ENCODE measurements around the gene MAP6.
A peak's percentile ranks its signal among the peaks of the same experiment; 100 is the strongest.
"Not testable (repeated sequence)": the region's sequence is repeated elsewhere in the genome, so short reads cannot be mapped to it uniquely, and the experiment has no call there.

MAP6 gene

DNA sequence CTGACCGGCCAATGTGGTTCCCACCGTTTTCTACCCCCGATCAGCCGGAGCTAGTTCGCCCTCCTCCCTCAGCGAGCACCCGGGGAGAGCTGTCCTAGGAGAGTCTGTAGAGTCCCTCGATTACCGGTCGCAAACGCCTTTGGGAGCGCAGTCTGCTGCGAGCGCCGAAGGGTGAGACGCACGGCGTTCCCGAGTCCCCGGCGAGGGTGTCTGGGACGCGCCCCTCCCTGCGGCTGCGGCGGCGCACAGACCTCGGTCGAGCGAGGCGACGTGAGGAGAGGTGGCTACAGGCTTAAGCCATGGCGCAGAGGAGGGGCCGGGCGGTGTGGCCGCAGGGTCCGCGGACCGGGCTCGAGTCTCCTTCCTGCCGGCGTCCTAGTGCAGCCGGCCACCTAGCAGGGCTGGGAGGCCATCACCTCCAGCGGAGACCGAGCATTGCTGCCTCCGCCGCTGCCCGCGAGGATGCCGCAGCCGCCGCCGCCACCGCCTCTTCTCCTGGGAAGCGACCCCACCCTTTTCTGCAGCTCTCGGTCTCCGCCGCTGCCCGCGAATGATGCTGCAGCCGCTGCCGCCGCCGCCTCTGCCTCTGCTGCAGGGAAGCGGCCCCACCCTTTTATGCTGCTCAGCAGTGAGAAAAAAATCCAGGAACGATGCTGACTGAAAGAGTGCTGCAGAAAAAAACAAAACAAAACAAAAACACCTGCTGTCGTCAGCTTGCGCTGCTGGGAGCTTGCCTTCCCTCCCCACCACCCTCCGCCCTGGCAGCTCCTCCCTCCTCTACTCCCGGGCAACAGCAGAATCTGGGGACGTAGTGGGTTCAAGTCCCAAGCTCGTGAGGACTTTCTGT is at the start of gene MAP6:
TSS of gene MAP6 (minus strand) at position 588 of the 847 bp plus-strand sequence. CDS start 669 bp downstream, outside the sequence.
- DNase-seq (ENCODE audit: low spot score), result no peak

DNA sequence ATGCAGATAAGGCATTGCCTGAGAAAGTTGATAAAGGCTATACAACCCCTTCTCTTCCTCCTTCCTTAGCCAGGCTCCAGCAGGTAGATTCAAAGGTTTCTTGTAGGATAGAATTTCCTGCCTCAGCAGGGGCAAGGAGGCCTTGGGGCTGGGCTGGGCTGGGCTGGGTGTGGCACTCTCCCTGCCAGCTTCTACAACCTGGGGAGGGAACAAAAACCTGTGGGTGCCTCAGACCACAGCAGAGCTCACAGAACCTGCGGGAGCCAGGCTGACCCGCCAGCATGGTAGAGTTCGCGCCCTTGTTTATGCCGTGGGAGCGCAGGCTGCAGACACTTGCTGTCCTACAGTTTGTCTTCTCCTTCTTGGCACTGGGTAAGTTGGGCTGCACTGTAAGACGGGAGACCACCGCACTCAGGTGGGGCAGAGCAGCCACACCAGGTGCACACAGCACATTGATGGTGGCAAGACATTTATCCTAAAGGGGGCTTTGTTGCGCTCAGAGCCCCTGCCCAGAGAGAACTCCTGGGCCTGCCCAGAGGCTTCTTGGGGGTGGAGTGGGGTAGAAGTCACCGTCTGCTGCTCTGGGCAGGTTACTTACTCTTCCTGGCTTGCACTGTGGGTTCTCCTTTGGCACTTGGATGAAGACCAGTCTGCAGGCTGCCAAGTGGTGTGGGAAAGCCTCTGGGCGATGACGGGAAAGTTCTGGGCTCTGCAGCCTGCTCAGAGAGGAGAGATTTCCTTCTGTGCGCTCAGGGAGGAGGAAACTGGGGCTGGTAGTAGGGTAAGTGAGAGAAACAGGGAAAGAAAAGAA is 49.0 kb upstream of the MAP6 start, which contains the start of gene MOGAT2:
TSS of gene MOGAT2 (plus strand) at position 231 of the 811 bp plus-strand sequence. CDS start at position 282, 51 bp downstream.
- DNase-seq (ENCODE audit: low spot score), result no peak

DNA sequence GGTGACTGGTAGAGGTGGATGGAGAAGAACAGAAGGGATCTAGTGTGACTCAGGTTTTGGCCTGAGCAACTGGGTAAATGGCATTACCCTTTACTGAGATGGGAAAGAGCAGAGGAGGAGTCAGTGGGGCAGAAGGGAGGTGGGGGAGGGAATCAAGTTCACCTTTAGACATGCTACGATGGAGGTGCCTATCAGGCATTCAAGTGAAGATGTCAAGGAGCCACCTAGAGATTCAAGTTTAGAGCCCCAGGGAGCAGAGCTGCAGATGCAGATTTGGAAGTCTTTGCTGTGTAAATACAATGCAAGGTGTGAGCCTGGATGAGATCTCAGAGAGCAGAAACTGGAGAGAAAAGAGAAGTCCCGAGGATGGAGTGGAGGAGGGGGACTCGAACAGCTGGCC is 47.8 kb upstream of the MAP6 start:
- no peak for DNase-seq (ENCODE audit: low spot score)

DNA sequence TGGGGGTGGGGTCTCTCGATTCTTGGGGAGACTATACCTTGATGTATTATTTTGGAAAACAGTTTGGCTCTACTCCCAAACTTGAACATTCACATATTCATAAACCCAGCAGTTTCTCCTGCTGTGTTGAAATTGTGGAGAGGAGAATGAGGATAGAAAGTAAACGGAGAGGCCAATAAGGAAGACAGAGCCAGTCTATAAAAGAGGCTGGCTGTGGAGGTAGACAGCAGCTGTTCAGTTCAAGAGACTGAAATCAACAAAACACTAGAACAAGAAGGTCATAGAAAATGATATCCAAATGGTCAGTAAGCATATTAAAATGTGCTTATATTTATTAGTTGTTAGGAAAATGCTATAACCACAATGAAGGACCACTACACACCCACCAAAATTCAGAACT is 46.9 kb upstream of the MAP6 start:
- DNase-seq (ENCODE audit: low spot score), result no peak

DNA sequence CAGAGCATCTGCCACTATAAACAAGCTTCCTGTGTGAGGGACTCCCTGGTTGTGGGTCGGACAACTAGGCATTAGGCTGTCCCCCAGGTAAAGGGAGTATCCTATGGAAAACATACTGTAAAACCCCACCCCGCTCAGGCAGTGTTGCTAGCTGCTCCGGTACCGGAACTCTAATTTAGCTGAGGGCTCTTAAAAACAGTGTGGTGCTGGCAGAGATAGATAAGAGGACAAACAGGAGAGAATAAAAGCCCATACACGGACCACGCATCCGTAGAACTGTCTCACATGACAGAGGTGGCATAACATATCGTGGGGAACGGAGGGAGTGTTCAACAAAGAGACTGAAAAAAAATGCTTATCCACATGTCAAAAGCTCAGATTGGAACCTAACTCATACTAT is 45.4 kb upstream of the MAP6 start:
- DNase-seq (ENCODE audit: low spot score), result no peak

- peak; percentile 78 for DNase-seq (ENCODE audit: low spot score)
Observed at GRCh38 chr11:75706260-75706729, 37.5 kb upstream of the MAP6 start.

DNA sequence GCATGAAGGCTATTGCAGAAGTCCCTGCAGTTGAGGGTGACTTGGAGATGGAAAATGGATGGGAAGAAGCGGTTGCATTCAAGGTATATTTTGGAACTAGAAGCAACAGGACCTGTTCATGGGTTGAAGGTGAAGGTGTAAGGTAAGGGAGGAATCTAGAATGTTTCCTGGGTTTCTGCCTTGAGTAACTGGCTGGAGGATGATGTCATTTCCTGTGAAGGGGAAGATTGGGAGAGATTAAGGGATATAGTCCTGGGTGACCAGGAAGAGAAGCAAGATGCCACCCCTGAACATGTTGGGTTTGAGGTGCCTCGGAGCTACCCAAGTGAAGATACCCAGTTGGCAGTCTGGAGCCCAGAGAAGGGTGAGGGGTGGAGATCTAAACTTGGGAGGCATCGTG is 36.7 kb upstream of the MAP6 start:
- DNase-seq (ENCODE audit: low spot score), result no peak

DNA sequence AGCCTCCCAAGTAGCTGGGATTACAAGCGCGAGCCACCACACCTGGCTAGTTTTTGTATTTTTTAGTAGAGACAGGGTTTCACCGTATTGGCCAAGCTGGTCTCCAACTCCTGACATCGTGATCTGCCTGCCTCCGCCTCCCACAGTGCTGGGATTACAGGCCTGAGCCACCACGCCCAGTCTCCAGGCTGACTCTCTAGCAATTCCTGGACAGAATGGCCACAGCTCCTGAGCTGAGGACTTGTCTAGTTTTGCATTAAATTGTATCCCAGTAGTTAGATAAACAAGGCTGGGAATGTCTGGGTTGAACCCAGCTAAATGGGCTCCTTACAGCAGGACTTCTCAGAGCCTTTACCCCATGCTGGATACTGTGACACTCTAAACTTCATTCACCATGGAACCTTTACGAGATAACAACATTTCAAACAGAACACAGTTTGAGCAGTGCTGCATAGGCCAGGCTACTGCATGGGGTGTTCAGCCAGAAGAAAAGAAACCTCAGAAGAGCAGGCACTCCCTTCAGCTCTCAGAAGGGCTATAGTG is 34.9 kb upstream of the MAP6 start:
- no peak for DNase-seq (ENCODE audit: low spot score)

DNA sequence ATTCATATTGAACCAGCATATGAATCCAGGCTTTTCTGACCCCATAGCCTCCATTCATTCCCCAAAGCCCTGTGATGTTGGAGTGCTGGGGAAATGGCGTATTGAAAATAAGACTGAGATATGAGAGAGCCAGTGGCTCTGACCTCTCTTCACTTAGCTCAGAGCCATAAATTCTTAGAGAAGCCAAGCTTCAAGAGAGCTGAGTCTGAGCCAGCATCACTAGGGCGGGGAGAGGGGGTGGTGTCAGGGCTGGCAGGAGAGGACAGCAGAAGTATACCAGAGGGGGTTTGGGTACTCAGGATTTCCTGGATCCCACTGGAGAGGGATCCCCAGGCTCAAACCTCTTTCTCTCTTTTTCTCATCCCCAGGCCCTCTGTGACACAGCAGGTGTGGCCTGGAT is 32.1 kb upstream of the MAP6 start:
- no peak for DNase-seq (ENCODE audit: low spot score)

DNA sequence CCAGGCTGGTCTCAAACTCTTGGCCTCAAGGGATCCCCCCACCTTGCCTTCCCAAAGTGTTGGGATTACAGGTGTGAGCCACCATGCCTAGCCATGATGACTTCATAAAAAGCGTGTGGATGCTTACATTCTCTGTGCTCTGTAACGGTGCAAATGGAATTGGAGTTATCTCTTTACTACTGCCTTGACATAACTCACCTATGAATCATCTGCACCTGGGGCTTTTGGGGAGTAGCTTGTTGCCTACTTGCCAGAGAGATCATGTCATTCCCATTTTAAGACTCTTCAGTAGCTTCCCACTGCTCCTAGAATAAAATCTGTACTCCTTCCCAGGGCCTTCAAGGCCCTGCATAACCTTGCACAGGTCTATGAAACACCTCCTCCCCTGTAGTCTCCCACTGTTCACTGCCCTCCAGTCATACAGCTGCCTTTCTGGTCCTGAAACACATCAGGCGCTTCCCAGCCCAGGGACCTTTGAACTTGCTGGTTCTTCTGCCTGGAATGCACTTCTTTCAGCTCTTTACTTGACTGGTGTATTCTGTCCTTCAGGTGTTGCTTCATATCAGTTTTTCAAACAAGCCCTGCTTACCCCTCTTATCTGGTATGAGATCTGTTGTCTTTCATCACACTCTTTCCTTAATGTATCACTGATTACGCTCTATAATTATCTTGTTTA is 29.2 kb upstream of the MAP6 start:
- DNase-seq (ENCODE audit: low spot score), result peak; percentile 16

GRCh38 chr11:75691804-75692203 is 23.0 kb upstream of the MAP6 start:
- DNase-seq (ENCODE audit: low spot score), result no peak

- no peak for DNase-seq (ENCODE audit: low spot score)
Observed at GRCh38 chr11:75689863-75690609, 21.2 kb upstream of the MAP6 start.

- not testable (repeated sequence) for DNase-seq (ENCODE audit: low spot score)
Observed at GRCh38 chr11:75683856-75684255, 15.0 kb upstream of the MAP6 start.

DNA sequence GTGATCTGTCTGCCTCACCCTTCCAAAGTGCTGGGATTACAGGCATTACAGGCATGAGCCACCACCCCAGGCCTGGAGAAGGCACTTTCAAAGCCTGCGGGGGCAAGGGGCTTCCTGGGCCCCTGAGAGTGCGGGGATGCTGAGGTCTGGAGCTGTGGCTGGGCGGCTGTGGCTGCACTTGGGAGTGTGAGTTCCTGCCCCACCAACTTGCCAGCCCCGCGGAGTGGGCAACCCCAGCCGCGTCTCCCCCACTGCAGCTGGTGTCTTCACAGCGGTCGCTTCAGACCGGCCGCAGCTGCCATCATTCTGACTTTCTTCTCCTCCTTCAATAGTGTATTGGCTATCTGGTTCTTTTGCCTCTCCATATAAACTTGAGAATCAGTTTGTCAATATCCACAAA is 10.7 kb upstream of the MAP6 start:
- DNase-seq (ENCODE audit: low spot score), result no peak

DNA sequence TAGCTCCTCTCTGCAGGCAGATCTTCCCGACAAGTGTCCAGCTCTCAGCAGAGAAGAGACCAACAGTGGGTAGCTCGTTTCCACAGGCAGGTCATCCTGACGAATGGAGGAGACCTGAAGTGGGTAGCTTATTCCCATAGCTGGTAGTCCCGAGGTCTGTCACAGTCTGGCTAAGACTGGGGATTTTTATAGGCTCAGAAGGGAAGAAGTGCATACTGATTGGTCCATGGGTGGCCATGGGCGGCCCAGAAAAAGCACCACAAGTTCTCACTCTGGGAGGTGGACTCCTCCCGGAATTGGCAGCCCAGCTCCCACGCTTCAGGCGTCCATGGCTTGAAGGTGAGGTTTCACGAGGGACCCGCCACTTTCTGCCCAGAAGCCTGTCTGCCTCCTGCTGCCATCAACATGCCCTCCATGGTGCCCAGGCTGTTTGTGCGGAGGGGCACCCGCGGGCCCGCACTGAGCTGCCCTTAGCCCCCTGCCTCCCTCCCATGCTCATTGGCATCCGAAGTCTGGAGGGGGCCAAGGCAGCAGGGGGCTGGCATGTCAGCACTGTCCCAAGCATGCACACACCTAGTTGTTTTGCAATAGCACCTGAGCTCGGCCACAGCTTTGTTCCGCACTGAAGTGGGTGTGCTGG is 9.9 kb upstream of the MAP6 start:
- DNase-seq (ENCODE audit: low spot score), result no peak

DNA sequence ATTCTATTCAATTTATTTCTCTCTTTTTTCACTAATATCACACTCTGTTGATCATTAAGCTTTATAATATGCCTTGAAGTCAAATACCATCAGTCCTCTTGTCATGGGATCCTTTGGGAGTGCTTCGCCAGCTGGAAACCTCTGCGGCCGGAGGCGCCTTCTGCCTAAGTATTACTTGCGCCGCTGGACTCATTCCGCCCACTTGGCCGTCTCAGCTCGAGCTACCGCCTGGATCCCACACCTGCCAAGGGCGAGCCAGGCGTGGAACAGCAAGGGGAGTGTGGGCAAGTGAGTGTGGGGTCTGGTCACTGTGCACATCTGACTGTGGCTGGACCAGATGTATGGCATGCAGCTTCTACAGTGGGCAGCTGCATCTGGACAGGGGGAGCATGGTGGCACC is 9.1 kb upstream of the MAP6 start:
- no peak for DNase-seq (ENCODE audit: low spot score)

DNA sequence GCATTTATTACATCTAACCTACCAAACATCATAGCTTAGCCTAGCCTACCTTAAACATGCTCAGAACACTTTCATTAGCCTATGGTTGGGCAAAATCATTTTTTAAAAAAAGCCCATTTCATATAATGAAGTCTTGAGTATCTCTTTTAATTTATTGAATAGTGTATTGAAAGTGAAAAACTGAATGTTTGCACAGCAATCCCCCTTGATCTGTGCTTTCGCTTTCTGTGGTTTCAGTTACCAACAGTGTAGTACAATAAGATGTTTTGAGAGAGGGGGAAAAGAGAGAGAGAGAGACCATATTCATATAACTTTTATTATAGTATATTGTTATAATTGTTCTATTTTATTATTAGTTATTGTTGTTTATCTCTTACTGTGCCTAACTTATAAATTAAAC is 8.4 kb upstream of the MAP6 start:
- DNase-seq (ENCODE audit: low spot score), result no peak

DNA sequence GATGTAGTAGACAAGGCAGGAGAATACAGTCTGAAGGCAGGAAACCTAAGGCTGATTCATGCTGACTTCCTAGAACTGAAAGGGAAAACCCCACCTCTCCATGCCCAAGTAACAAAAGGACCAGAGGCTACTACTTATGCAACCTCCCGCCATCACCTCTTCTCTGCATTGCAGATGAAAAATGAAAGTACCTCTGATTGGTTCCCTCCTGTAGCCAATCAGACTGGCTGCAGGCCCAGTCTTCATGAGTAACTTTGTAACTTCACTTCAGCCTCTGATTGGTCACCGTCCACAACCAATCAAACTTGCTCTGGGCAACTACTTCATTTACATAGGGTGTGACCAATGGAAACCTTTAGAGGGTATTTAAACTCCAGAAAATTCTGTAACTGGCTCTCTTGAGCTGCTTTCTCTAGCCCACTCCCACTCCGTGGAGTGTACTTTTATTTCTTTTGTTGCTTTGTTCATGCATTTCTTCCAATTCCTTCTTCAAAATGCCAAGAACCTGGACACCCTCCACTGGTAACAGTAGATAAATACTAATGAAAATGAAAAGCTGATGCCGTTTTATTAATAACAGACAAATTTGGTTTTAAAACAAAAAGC is 5.2 kb upstream of the MAP6 start:
- DNase-seq (ENCODE audit: low spot score), result no peak

DNA sequence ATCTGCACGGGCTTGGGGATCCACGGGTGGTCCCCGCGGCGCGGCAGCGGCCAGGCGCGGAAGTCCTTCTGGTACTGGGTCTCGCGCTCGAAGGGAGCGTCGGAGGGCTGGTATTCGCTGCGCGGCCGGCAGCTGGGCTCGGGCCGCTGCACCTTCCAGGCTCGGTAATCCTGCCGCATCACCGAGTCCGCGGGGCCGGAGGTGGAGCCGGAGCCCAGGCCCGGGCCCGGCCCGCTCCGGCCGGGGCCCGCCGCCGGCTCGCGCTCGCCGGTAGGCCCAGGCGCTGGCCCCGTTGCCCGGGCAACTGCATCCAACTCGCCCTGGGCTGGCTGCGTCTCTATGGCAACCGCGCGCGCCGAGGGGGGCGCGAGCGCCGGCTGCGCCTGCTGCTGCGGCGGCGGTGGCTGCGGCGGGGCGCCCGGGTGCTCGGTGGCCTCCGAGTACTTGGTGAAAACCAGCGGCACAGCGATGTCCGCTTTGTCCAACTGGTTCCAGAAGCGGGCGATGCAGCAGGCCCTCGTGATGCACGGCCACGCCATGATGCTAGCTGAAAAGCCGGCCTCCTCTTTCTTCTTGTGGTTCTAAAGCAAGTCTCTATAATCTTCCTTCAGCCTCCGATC is 897 bp downstream of the MAP6 start:
- peak; percentile 31 for DNase-seq (ENCODE audit: low spot score)

DNA sequence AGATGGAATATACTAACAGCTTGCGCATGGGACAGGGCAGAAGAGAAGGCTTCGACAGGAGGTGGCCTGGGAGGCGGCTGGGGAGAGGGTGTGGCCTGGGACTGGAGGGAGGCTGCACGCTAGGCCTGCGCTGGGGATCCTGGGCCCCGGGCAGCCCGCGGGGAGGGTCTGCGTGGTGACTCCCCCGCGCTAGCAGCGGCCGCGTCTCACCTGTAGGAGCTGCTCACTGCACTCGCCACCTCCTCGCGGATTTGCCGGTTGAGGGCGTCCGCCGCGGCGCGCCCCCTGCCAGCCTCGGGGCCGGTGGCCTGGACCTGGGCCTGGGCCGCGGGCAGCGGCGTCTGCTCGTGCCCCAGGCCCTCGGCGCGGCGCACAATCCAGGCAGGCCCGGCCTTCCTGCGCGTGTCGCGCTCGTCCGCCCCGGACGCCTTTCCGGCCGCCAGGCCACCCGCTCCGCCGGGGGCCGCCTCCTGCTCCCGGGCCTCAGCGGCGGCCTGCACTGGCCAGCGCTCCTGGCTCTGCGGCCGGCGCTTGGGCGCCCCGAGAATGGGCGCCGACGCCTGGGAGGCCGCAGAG is 1.5 kb downstream of the MAP6 start:
- peak; percentile 43 for DNase-seq (ENCODE audit: low spot score)

Data from HuH-7 (cell line).